Fibroblast of peridontal ligament (primary cell): ENCODE results near the gene B4GALNT2.
"Not testable (repeated sequence)": the region's sequence is repeated elsewhere in the genome, so short reads cannot be mapped to it uniquely, and the experiment has no call there.

ENCODE experiments used
- DNase-seq: peaks from one replicate; pipeline ENCODE4 v3.0.0-alpha.2; 2010; ENCODE audit errors: extremely low read depth

B4GALNT2 gene

GRCh38 chr17:49132699-49133364 lies at the start of gene B4GALNT2:
Gene B4GALNT2 (plus strand): TSS chr17:49132769. CDS start chr17:49132793, 24 bp downstream.
- no peak for DNase-seq

GRCh38 chr17:49085046-49085445 lies 47.5 kb upstream of the B4GALNT2 start:
- DNase-seq, result peak; percentile 38

- no peak for DNase-seq
Measured at GRCh38 chr17:49085565-49086315, 46.8 kb upstream of the B4GALNT2 start.

GRCh38 chr17:49086316-49086605 lies 46.3 kb upstream of the B4GALNT2 start:
- DNase-seq, result no peak

GRCh38 chr17:49086649-49087048 lies 45.9 kb upstream of the B4GALNT2 start:
- no peak for DNase-seq

GRCh38 chr17:49089094-49089493 lies 43.5 kb upstream of the B4GALNT2 start:
- no peak for DNase-seq

GRCh38 chr17:49090878-49091594 lies 41.5 kb upstream of the B4GALNT2 start:
- DNase-seq, result no peak

- no peak for DNase-seq
Measured at GRCh38 chr17:49093131-49093530, 39.4 kb upstream of the B4GALNT2 start.

GRCh38 chr17:49100601-49101000 lies 32.0 kb upstream of the B4GALNT2 start:
- no peak for DNase-seq

GRCh38 chr17:49101054-49101534 lies 31.5 kb upstream of the B4GALNT2 start:
- peak; percentile 15 for DNase-seq

- not testable (repeated sequence) for DNase-seq
Measured at GRCh38 chr17:49103360-49103759, 29.2 kb upstream of the B4GALNT2 start.

GRCh38 chr17:49104511-49105074 lies 28.0 kb upstream of the B4GALNT2 start:
- peak; percentile 48 for DNase-seq

- DNase-seq, result peak; percentile 7
Measured at GRCh38 chr17:49106321-49107210, 26.0 kb upstream of the B4GALNT2 start.

GRCh38 chr17:49107211-49107557 lies 25.4 kb upstream of the B4GALNT2 start:
- DNase-seq, result no peak

GRCh38 chr17:49108318-49108717 lies 24.3 kb upstream of the B4GALNT2 start:
- peak; percentile 73 for DNase-seq

GRCh38 chr17:49110509-49110908 lies 22.1 kb upstream of the B4GALNT2 start:
- DNase-seq, result no peak

- DNase-seq, result no peak
Measured at GRCh38 chr17:49111934-49112333, 20.6 kb upstream of the B4GALNT2 start.

- no peak for DNase-seq
Measured at GRCh38 chr17:49112936-49113335, 19.6 kb upstream of the B4GALNT2 start.

- no peak for DNase-seq
Measured at GRCh38 chr17:49114703-49115102, 17.9 kb upstream of the B4GALNT2 start.

- no peak for DNase-seq
Measured at GRCh38 chr17:49117587-49118230, 14.9 kb upstream of the B4GALNT2 start.

- DNase-seq, result no peak
Measured at GRCh38 chr17:49120166-49120565, 12.4 kb upstream of the B4GALNT2 start.
